ENCODE data around the gene TMUB1. TPM values are rescaled to one million over a fixed set of nuclear protein-coding genes. Genes with fewer than 3 reads are reported as not detected.
A peak's percentile ranks its signal among the peaks of the same experiment; 100 is the strongest.

Gene TMUB1
- total and polyA plus RNA-seq, 12 donors, result 18.5 to 88.2 (median 26.1) TPM

DNA sequence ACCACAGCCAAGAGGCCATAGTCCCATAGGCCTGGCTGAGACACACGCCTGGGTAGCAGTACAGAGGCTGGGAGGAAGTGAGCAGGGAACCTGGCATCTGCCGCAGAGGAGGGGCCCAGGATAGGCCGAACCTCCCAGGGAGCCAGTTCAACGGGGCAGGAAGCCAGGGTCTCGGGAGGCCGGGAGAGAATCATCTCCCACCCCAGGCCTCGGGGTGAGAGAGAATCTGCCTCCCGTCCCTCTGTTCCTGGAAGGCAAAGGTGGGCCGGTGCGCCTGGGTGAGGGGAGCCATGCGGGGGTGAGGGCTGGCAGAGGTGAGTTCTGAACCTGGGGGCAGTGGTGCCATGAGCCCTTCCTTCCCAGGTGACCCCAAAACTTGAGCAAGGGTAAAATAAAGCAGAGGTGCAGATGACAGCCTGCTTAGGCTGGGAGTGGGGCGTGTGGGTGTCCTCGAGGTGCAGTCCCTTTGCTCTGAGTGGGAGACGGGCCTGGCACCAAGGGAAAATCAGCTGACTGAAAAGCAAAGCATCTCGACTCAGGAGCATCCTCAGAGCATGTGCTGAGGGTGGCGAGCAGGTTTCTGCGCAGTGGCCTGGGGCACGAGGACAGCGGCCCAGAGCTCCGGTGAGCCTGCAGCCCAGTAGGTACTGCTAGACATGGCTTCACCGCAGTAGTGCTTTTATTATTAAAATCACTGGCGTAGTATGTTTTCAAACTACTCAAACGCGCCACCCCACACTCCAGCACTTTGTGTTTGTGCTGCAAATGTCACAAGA is 18.5 kb upstream of the TMUB1 start:
- Histone ChIP-seq H3K27me3 (no peaks in the 10 kb centered on the region), H3K9me3 (no peaks in the 10 kb centered on the region), H3K4me3 (no peak overlapping the region), H3K36me3 (peaks cover 0 to 20% (median 0%) of the 10 kb centered on the region in 9 donors), H3K27ac (no peak overlapping the region), H3K4me1 (peaks cover 5 to 49% (median 11%) of the 10 kb centered on the region in 9 donors)
- 82% methylated on average over 24 of the region's 24 CpGs for WGBS, 2 donors
- ATAC-seq, result peak in 1 of 8 donors; percentile 30
- intact Hi-C loops (cut with DNase I), result loop anchor here in 3 of 10 donors (10.0 kb wide), 3 partner anchors 57 to 217 kb away; partner anchors contain the start of gene ASIC3 (in 1 of the 3)
- no peak for DNase-seq
- TF ChIP-seq, protein P1, sequence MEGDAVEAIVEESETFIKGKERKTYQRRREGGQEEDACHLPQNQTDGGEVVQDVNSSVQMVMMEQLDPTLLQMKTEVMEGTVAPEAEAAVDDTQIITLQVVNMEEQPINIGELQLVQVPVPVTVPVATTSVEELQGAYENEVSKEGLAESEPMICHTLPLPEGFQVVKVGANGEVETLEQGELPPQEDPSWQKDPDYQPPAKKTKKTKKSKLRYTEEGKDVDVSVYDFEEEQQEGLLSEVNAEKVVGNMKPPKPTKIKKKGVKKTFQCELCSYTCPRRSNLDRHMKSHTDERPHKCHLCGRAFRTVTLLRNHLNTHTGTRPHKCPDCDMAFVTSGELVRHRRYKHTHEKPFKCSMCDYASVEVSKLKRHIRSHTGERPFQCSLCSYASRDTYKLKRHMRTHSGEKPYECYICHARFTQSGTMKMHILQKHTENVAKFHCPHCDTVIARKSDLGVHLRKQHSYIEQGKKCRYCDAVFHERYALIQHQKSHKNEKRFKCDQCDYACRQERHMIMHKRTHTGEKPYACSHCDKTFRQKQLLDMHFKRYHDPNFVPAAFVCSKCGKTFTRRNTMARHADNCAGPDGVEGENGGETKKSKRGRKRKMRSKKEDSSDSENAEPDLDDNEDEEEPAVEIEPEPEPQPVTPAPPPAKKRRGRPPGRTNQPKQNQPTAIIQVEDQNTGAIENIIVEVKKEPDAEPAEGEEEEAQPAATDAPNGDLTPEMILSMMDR (IDR thresholded peaks at IDR 0.05), result no peak

DNA sequence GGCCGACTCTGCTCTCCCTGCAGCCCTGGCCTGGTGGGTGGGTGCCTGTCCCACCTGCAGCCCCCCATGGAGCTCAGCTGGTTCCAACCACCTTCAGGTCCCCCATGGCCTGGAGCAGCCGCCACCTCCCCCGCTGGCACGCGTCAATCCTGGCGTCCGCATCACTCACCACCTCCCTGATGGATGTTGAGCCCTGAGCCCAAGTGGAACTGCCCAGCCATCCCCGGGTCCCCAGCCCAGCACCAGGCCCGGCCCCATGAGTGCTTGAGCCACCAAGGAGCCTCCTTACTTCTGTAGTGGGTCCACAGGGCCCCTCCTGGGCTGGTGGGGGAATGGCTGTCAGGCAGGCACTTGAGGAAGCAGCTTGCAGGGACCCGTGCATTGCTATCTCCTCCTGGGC is 17.6 kb upstream of the TMUB1 start:
- DNase-seq (no peak), ATAC-seq (peak in 2 of 8 donors; percentile 12 to 28)
- Histone ChIP-seq H3K27ac (no peak overlapping the region), H3K27me3 (no peaks in the 10 kb centered on the region), H3K4me1 (peaks cover 5 to 51% (median 11%) of the 10 kb centered on the region in 9 donors), H3K36me3 (peaks cover 0 to 17% (median 0%) of the 10 kb centered on the region in 9 donors), H3K9me3 (no peaks in the 10 kb centered on the region), H3K4me3 (no peak overlapping the region)
- WGBS, 2 donors, result 84 to 89% methylated on average over 10 of the region's 10 CpGs
- intact Hi-C loops (cut with DNase I), result loop anchor here in 3 of 10 donors (10.0 kb wide), 3 partner anchors 56 to 216 kb away; partner anchors contain the start of gene ASIC3 (in 1 of the 3)
- TF ChIP-seq, protein P1 (IDR thresholded peaks at IDR 0.05), result no peak

DNA sequence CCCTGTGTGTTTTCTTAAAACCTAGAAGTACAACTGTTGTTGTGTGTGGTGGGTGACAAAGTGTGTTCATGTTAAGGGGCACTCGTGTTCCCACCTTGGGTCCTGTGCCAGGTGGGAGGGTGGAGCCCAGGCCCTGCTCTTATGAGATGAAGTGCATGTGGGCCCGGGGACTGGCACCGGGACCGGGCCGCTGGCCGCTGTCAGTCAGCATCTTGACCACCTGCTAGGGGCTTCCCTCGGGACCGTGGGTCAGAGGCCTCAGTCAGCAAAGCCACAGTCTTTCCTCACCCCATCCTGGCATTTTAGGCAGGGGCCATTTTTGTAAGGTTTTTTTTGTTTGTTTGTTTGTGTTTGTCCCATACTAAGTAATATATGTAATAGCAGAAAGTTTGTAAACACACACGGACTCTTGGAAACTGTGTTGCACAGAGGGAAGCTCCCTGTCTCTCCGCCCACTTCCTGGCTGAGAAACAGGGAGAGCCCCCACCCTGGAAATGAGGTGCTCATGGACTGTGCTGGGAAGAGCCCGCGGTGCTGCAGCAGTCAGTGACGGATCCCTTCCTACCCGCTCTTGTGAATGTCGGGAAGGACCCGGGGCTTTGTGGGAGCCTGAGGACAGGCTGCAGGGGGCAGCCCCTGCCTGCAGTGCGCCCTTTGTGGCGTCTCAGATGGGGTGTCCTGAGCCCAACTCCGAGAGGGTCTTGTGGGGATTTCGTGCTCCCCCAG is 16.4 kb upstream of the TMUB1 start:
- H3K27me3 ChIP-seq, result no peaks in the 10 kb centered on the region
- TF ChIP-seq, protein P1 (IDR thresholded peaks at IDR 0.05), result no peak
- H3K9me3 ChIP-seq, result no peaks in the 10 kb centered on the region
- intact Hi-C loops (cut with DNase I), result loop anchor here in 3 of 10 donors (10.0 kb wide), 3 partner anchors 55 to 215 kb away; partner anchors contain the start of gene ASIC3 (in 1 of the 3)
- H3K4me1 ChIP-seq, result peaks cover 5 to 59% (median 15%) of the 10 kb centered on the region in 9 donors
- no peak overlapping the region for H3K27ac ChIP-seq
- H3K4me3 ChIP-seq, result no peak overlapping the region
- no peak for DNase-seq
- ATAC-seq, result peak in 7 of 8 donors; percentile 52 to 72 (median 60)
- peaks cover 0 to 12% (median 0%) of the 10 kb centered on the region in 9 donors for H3K36me3 ChIP-seq
- 63 to 67% methylated on average over 20 of the region's 20 CpGs for WGBS, 2 donors

DNA sequence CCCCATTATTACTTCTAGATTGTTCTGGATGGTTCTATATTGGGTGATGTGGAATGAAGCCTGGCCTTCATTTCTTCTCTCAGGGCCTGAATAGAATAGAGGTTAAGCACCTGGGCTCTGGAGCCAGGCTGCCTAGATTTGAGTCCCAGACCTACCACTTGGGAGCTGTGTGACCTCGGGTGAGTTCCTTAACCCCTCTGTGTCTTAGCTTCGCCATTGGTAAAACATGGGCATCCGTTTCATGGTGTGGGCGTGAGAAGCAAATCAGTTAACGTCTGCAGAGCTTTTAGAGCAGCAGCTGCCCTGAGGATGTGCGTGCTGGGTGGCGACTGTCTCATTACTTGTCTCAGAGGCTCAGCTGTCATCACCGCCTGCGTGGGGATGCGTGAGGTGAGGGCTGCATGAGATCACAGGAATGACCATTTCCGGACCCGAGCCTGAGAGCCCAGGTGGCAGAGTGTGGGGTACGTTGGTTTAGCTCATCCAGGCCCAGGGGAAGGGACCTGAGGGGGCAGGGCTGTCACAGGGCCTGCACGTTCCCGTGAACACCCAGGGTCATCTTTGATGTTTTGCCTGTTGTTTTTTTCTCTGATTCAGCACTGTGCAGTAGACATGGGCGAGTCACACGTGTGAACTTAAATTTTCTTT is 12.7 kb upstream of the TMUB1 start:
- intact Hi-C loops (cut with DNase I), result no loop called here
- no peaks in the 10 kb centered on the region for H3K9me3 ChIP-seq
- DNase-seq, result no peak
- H3K4me1 ChIP-seq, result peaks cover 5 to 62% (median 24%) of the 10 kb centered on the region in 9 donors
- 80 to 81% methylated on average over 17 of the region's 17 CpGs for WGBS, 2 donors
- TF ChIP-seq, protein P1 (IDR thresholded peaks at IDR 0.05), result no peak
- peaks cover 0 to 18% (median 0%) of the 10 kb centered on the region in 9 donors for H3K36me3 ChIP-seq
- no peak for ATAC-seq
- H3K27me3 ChIP-seq, result no peaks in the 10 kb centered on the region
- no peak overlapping the region for H3K4me3 ChIP-seq
- no peak overlapping the region for H3K27ac ChIP-seq
